B cell (primary cell): ENCODE measurements around the gene RBBP8. TPM values are rescaled to one million over a fixed set of nuclear protein-coding genes. Genes with fewer than 3 reads are reported as not detected.

Experiments
- ATAC-seq: fragments of 200-7000 bp; cut with Tn5 transposase; one replicate; pipeline ENCODE4 v1.10.0; 2021; ENCODE audit warnings: low read depth, mild to moderate bottlenecking, moderate number of reproducible peaks, moderate library complexity
- CTCF ChIA-PET: fragments of 350-600 bp; sonication (Branson Sonifier 250); formaldehyde crosslinking; loops from one replicate; lab custom pipeline; 2021; ENCODE audit warnings: antibody characterized with exemption, inconsistent platforms; lab: Charles Lee
- POLR2A ChIA-PET: fragments of 350-600 bp; sonication (Branson Sonifier 250); formaldehyde crosslinking; loops from one replicate; lab custom pipeline; 2021; ENCODE audit warnings: antibody characterized with exemption; lab: Charles Lee
- DNase-seq: peaks from one replicate; pipeline ENCODE4 v3.0.0; 2013
- H2AFZ ChIP-seq: 2 replicates; pipeline ENCODE4 v1.6.1; 2012; ENCODE audit warnings: mild to moderate bottlenecking, low read depth, low read length; ENCODE audit not compliant: insufficient read depth, poor library complexity, severe bottlenecking
- H3K27ac ChIP-seq, 2 donors: 1 replicate in 1 of 2; 2 replicates in 1 of 2; pipeline ENCODE4 v1.5.1; 2012 to 2013; ENCODE audit warnings: low read length in 2 of 2, mild to moderate bottlenecking in 2 of 2, moderate library complexity in 1 of 2
- H3K27me3 ChIP-seq, 4 experiments: fragments of 200-600 bp in 1 of 4; sonication (generic) in 1 of 4; replicated peaks in 1 of 4; 1 replicate in 2 of 4; 2 replicates in 2 of 4; pipeline versions ENCODE4 v1.6.1 to v1.7.0; 2013 to 2016; ENCODE audit warnings: low read length in 3 of 4, mild to moderate bottlenecking in 2 of 4, mixed read lengths in 1 of 4, moderate library complexity in 1 of 4; ENCODE audit not compliant: insufficient read depth in 4 of 4, control insufficient read depth in 3 of 4; ENCODE audit errors: control extremely low read depth in 1 of 4
- H3K36me3 ChIP-seq, 2 experiments: replicated peaks in 1 of 2; 1 replicate in 1 of 2; 2 replicates in 1 of 2; pipeline versions ENCODE4 v1.6.1 to v1.7.1; 2013; ENCODE audit warnings: low read length in 1 of 2; ENCODE audit not compliant: insufficient read depth in 2 of 2, control insufficient read depth in 1 of 2; ENCODE audit errors: control extremely low read depth in 1 of 2, extremely low read depth in 1 of 2
- H3K4me1 ChIP-seq, 2 donors: fragments of 200-600 bp in 1 of 2; sonication (generic) in 1 of 2; 1 replicate in 1 of 2; 2 replicates in 1 of 2; pipeline versions ENCODE4 v1.5.1 to v1.6.1; 2013 to 2017; ENCODE audit warnings: low read length in 2 of 2; ENCODE audit not compliant: control insufficient read depth in 2 of 2, insufficient read depth in 2 of 2
- H3K4me2 ChIP-seq: replicated peaks from 2 replicates; pipeline ENCODE3; 2012; ENCODE audit warnings: mild to moderate bottlenecking, low read depth, low read length; ENCODE audit not compliant: poor library complexity, severe bottlenecking
- H3K4me3 ChIP-seq, 5 experiments: fragments of 200-600 bp in 1 of 5; sonication (generic) in 1 of 5; 1 replicate in 3 of 5; 2 replicates in 2 of 5; pipeline versions ENCODE4 v1.5.1 to v1.7.0; 2011 to 2016; ENCODE audit warnings: low read length in 4 of 5, mild to moderate bottlenecking in 4 of 5, low read depth in 2 of 5, control low read depth in 1 of 5, moderate library complexity in 1 of 5; ENCODE audit not compliant: insufficient read depth in 1 of 5; ENCODE audit errors: control extremely low read depth in 1 of 5, extremely low read depth in 1 of 5
- H3K79me2 ChIP-seq: fragments of 200-600 bp; sonication (generic); one replicate; pipeline ENCODE4 v1.6.0; 2016; ENCODE audit warnings: low read length; ENCODE audit not compliant: control insufficient read depth, insufficient read depth
- H3K9ac ChIP-seq: fragments of 200-600 bp; sonication (generic); 2 replicates; pipeline ENCODE4 v1.6.1; 2017; ENCODE audit warnings: mild to moderate bottlenecking, low read length, moderate library complexity
- H3K9me3 ChIP-seq, 3 donors: one replicate each; pipeline versions ENCODE4 v1.6.1 to v1.7.1; 2013; ENCODE audit warnings: low read length in 2 of 3; ENCODE audit not compliant: control insufficient read depth in 2 of 3, insufficient read depth in 1 of 3; ENCODE audit errors: control extremely low read depth in 1 of 3
- H4K20me1 ChIP-seq: 2 replicates; pipeline ENCODE4 v1.6.0; 2012; ENCODE audit warnings: mild to moderate bottlenecking, low read length; ENCODE audit not compliant: insufficient read depth, control insufficient read depth, poor library complexity, severe bottlenecking
- H3K27ac Mint-ChIP-seq: one replicate; pipeline ENCODE4 v1.8.0; 2021; ENCODE audit warnings: mixed read lengths
- H3K27me3 Mint-ChIP-seq: one replicate; pipeline ENCODE4 v1.8.0; 2021; ENCODE audit warnings: mixed read lengths
- H3K4me1 Mint-ChIP-seq: one replicate; pipeline ENCODE4 v1.8.0; 2021; ENCODE audit warnings: mixed read lengths
- H3K4me3 Mint-ChIP-seq: one replicate; pipeline ENCODE4 v1.8.0; 2021; ENCODE audit warnings: mixed read lengths
- H3K9me3 Mint-ChIP-seq: one replicate; pipeline ENCODE4 v1.8.0; 2022; ENCODE audit warnings: mixed read lengths; ENCODE audit not compliant: insufficient read depth
- CTCF ChIP-seq: fragments of 200-600 bp; IDR thresholded peaks from one replicate; pipeline ENCODE4 v1.8.0; 2022; ENCODE audit warnings: antibody characterized with exemption, mild to moderate bottlenecking
- EZH2 ChIP-seq: IDR thresholded peaks from 2 replicates; pipeline ENCODE4 v1.6.1; 2012; ENCODE audit warnings: borderline replicate concordance, low read depth, mild to moderate bottlenecking, moderate library complexity, low read length; ENCODE audit not compliant: insufficient read depth, poor library complexity, severe bottlenecking
- WGBS: methylation state at CpG from one replicate; pipeline ENCODE4 v1.1.5; 2013; ENCODE audit warnings: missing lambda C conversion rate; ENCODE audit not compliant: insufficient coverage; 5-methylcytosine and 5-hydroxymethylcytosine counted together
- intact Hi-C: fragments of 100-400 bp; cut with micrococcal nuclease; formaldehyde crosslinking; loops from one replicate; pipeline ENCODE4 v1.10.0; 2022
- polyA plus RNA-seq: library from polyadenylated mRNA; depleted of rRNA; stranded (reverse); fragments of >200 nt; gene quantifications from 2 replicates; pipeline ENCODE4 v1.2.3, GENCODE V29; 2012
- total RNA-seq, 2 donors: library from RNA; stranded (reverse); fragments of 120-200 nt in 1 of 2; gene quantifications; 1 replicate in 1 of 2; 2 replicates in 1 of 2; pipeline versions ENCODE4 v1.2.3 to v1.2.4, GENCODE V29; 2013 to 2022

The RBBP8 gene
- total and polyA plus RNA-seq, 2 donors (not counting 1 experiment from before 2014, with no cell fraction given), result 2.9 to 18.0 TPM

- Histone ChIP-seq H3K36me3 (peaks cover 0 to 3% of the 10 kb centered on the region in 2 experiments), H3K4me2 (peak overlapping the region; percentile 15), H3K9me3 (no peaks in the 10 kb centered on the region), H3K4me3 (no peak overlapping the region), H3K79me2 (no peaks in the 10 kb centered on the region), H4K20me1 (no peaks in the 10 kb centered on the region), H2AFZ (no peak overlapping the region), H3K27me3 (no peaks in the 10 kb centered on the region), H3K9ac (no peak overlapping the region), H3K4me1 (peaks cover 1 to 4% of the 10 kb centered on the region in 2 donors), H3K27ac (peak overlapping the region in 1 of 2 donors; percentile 56)
- no peaks in the 10 kb centered on the region for H3K9me3 Mint-ChIP-seq
- ChIA-PET CTCF (interaction anchor here (1.0 kb wide), 1 partner anchor 173 kb away, joined by 4 read pairs; no protein-coding TSS in a partner anchor), POLR2A (no interaction called here)
- intact Hi-C loops, result no loop called here
- no peak for ATAC-seq
- TF ChIP-seq CTCF (no peak), EZH2 (no peak)
- WGBS, result no CpG with 5 or more reads among the region's 1 CpG
- peak overlapping the region; percentile 44 for H3K27ac Mint-ChIP-seq
- no peak overlapping the region for H3K4me3 Mint-ChIP-seq
- peaks cover 20% of the 10 kb centered on the region for H3K4me1 Mint-ChIP-seq
- DNase-seq, result no peak
- H3K27me3 Mint-ChIP-seq, result no peaks in the 10 kb centered on the region
Measured at GRCh38 chr18:22975508-22975907, 42.4 kb downstream of the RBBP8 start.

GRCh38 chr18:22977847-22978701, 44.9 kb downstream of the RBBP8 start:
- Mint-ChIP-seq H3K27ac (peak overlapping the region; percentile 51), H3K4me3 (peak overlapping the region; percentile 17), H3K4me1 (peaks cover 32% of the 10 kb centered on the region), H3K27me3 (no peaks in the 10 kb centered on the region), H3K9me3 (no peaks in the 10 kb centered on the region)
- no CpG with 5 or more reads among the region's 5 CpGs for WGBS
- no peaks in the 10 kb centered on the region for H3K9me3 ChIP-seq
- peak overlapping the region in 1 of 2 donors; percentile 24 for H3K27ac ChIP-seq
- ChIA-PET POLR2A (interaction anchor here (0.7 kb wide), 1 partner anchor 51 kb away, joined by 3 read pairs; no protein-coding TSS in a partner anchor), CTCF (interaction anchor here (0.8 to 1.8 kb wide), 6 partner anchors 8 to 433 kb away, joined by 3 to 7 read pairs (median 4); no protein-coding TSS in a partner anchor)
- H3K4me2 ChIP-seq, result no peak overlapping the region
- intact Hi-C loops, result no loop called here
- H3K79me2 ChIP-seq, result no peaks in the 10 kb centered on the region
- H3K9ac ChIP-seq, result no peak overlapping the region
- H3K4me1 ChIP-seq, result peaks cover 15% of the 10 kb centered on the region in 2 donors
- no peak overlapping the region for H2AFZ ChIP-seq
- H3K36me3 ChIP-seq, result peaks cover 0 to 3% of the 10 kb centered on the region in 2 experiments
- no peaks in the 10 kb centered on the region for H4K20me1 ChIP-seq
- TF ChIP-seq CTCF (no peak), EZH2 (no peak)
- ATAC-seq (no peak), DNase-seq (no peak)
- H3K27me3 ChIP-seq, result no peaks in the 10 kb centered on the region
- H3K4me3 ChIP-seq, result no peak overlapping the region
